Epithelial cell of prostate (primary cell): ENCODE results near the gene FOXP3.

Experiments
- DNase-seq: peaks from one replicate; pipeline ENCODE4 v3.0.0-alpha.2; 2011; ENCODE audit warnings: low read depth, low spot score
- H3K27ac ChIP-seq: fragments of 450-650 bp; 2 replicates; pipeline ENCODE4 v1.5.1; 2017; ENCODE audit warnings: mild to moderate bottlenecking

Gene FOXP3

DNA sequence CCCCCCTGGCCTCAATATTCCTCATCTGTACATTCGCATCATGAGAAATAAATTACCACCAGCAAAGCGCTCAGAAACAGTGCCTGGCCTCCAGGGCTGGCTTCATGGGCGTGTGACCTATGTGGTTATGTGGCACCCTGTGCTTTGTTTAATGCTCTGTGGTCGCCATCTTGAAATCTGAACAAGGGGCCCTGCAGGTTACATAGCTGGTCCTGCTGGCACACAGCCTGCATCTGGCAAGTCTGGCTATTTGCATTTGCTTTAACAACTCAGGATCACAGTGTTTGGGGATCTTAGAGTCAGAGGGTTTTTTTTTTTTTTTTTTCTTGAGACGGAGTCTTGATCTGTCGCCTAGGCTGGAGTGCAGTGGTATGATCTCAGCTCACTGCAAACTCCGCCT lies 9.9 kb downstream of the FOXP3 start:
- DNase-seq: no peak
- H3K27ac ChIP-seq: no peak overlapping the region

GRCh38 chrX:49251325-49251724 lies 13.2 kb downstream of the FOXP3 start:
- no peak overlapping the region for H3K27ac ChIP-seq
- DNase-seq: no peak

GRCh38 chrX:49250578-49250977 lies 13.9 kb downstream of the FOXP3 start:
- H3K27ac ChIP-seq: no peak overlapping the region
- no peak for DNase-seq

- DNase-seq: no peak
- H3K27ac ChIP-seq: no peak overlapping the region
These were observed 14.4 kb downstream of the FOXP3 start for GRCh38 chrX:49250066-49250465.

- no peak for DNase-seq
- no peak overlapping the region for H3K27ac ChIP-seq
These were observed 14.9 kb downstream of the FOXP3 start for GRCh38 chrX:49249616-49250015.

DNA sequence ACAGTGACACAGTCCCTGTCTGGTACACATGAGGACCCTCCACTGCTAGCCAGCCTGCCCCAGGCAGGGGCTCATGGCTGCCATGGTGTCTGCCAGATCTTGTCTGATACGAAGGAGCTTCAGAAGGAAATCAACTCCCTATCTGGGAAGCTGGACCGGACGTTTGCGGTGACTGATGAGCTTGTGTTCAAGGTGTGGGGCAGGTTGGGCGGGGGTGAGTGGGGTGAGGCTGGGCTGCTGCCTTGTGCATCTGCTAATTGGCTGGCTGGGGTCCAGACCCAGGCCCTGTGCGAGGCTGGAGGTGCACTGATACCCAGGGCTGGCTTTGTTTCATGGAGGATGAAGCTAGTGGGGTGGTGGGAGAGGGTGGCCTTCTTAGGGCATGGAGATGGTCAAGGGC lies 15.4 kb downstream of the FOXP3 start:
- H3K27ac ChIP-seq: no peak overlapping the region
- no peak for DNase-seq

DNA sequence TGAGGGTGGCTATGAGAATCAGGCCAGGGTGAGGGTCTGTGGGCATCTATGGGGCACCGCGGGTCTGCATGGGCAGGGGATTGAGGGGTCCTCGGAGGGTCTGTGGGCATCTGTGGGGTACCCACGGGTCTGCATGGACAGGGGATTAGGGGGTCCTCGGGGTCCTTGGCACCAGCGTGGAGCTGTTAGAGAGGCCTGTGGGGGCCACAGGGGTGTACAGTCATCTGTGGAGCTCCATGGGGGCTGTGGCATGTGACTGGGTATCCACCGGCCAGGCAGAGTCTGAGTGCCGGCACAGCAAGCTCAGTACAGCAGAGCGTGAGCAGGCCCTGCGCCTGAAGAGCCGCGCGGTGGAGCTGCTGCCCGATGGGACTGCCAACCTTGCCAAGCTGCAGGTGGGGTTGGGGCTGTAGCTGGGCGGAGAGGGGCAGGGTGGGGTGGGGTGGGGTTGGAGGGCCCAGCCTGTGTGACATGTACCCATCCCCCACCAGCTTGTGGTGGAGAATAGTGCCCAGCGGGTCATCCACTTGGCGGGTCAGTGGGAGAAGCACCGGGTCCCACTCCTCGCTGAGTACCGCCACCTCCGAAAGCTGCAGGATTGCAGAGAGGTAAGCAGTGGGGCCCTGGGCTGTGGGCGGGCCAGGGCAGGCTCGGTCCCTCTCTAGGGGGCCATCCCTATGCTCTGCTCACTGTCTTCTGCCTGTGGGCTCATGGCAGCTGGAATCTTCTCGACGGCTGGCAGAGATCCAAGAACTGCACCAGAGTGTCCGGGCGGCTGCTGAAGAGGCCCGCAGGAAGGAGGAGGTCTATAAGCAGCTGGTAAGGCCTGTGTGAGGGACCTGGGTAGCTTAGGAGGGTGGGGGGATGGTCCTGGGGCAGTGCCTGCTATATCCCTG lies 16.3 kb downstream of the FOXP3 start:
- no peak for DNase-seq
- H3K27ac ChIP-seq: no peak overlapping the region

DNA sequence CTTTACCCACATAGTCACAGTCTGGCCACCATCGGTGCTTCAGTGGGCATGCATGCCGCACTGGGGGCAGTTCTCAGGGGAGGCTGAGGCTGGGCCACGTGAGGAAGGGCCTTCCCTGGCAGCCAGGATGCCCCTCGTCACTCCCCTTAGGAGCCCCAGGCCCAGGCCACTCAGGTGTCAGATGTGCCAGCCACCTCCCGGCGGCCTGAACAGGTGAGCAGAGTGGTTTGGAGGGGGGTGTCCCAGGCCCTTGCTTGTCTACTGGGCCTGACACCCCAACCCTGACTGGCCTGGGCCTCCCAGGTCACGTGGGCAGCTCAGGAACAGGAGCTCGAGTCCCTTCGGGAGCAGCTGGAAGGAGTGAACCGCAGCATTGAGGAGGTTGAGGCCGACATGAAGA lies 17.2 kb downstream of the FOXP3 start:
- no peak overlapping the region for H3K27ac ChIP-seq
- DNase-seq: no peak

DNA sequence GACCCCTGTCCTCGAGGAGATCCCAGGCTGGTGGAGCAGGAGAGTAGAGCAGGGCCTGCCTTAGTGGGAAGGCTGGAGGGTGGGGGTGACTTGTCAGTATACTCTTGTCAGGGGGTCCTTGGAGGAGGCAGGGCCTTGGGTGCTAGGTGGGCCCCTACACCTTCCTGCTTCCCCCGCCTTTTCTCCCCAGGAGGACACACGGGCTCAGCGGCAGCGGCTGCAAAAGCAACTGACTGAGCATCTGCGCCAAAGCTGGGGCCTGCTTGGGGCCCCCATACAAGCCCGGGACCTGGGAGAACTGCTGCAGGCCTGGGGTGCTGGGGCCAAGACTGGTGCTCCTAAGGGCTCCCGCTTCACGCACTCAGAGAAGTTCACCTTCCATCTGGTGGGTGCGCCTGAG lies 18.0 kb downstream of the FOXP3 start:
- no peak overlapping the region for H3K27ac ChIP-seq
- no peak for DNase-seq

- no peak for DNase-seq
- H3K27ac ChIP-seq: no peak overlapping the region
These were observed 20.3 kb downstream of the FOXP3 start for GRCh38 chrX:49244207-49244606.

DNA sequence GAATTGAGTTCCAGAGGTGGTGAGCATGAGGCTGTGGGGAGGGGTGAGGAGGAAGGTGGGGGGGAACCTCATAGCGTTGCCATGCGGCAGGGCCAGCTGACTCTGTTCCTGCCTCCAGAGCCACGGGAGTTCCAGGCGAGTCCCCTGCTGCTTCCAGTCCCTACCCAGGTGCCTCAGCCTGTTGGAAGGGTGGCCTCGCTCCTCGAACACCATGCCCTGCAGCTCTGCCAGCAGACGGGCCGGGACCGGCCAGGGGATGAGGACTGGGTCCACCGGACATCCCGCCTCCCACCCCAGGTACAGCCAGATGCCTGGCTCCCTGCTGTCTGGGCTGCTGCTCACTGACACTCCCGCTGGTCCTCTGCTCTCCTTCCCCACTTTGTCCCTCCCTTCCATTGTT lies 21.3 kb downstream of the FOXP3 start:
- DNase-seq: no peak
- no peak overlapping the region for H3K27ac ChIP-seq

DNA sequence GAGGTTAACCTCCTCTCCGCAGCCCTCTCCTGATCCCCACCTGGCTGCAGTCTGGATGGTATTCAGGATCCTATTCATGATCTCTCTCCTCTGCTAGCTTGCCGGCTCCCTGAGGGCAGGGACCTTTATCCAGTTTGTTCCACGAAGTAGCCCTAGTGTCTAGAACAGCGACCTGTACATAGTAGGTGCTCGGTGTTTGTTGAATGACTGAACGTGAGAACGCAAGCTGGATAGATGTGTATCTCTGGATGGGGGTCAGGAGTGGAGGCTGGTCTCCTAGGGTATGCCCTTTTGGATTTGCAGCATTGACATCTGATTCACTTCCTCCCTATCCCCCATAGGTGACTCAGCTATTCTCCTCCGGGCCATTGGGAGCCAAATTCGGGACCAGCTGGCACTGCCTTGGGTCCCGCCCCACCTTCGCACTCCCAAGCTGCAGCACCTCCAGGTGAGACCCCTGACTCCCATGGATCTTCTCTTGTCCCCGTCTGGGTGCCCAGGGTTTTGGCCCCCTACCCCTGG lies 21.9 kb downstream of the FOXP3 start:
- no peak overlapping the region for H3K27ac ChIP-seq

GRCh38 chrX:49238735-49239134 lies 25.8 kb downstream of the FOXP3 start:
- H3K27ac ChIP-seq: no peak overlapping the region
- no peak for DNase-seq

More for the DNA sequence above, 21.9 kb downstream of the FOXP3 start:
- DNase-seq: no peak

GRCh38 chrX:49237060-49237459 lies 27.4 kb downstream of the FOXP3 start:
- no peak overlapping the region for H3K27ac ChIP-seq
- DNase-seq: no peak

DNA sequence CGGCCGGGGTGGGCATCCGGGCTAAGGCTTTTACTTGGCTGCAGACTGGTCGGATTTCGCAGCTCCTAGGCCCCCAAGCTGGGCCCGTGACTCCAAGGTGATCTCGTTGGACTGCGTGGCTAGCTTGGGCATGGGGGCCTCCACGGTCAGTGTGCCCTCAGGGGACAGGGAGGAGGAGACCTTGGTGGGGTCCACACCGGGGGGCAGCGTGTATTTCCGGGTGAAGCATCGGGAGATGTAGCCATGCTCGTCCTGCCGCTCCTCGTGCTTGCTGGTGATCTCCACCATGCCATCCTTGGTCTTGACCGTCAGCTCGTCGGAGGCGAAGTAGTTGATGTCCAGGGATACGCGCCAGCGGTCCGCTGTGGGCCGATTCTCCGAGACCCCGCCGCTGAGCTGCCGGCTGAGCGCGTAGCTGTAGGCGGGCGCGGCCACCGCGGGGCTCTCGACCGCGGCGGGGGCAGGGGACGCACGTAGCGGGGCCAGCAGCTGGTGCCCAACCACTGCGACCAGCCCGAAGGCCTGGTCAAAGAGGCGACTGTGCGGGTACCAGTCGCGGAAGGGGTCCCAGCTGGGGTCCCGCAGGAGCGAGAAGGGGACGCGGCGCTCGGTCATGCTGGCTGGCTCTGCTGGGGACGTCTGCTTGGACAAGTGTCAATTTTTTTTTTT lies 30.5 kb downstream of the FOXP3 start:
- DNase-seq: no peak
- H3K27ac ChIP-seq: no peak overlapping the region

DNA sequence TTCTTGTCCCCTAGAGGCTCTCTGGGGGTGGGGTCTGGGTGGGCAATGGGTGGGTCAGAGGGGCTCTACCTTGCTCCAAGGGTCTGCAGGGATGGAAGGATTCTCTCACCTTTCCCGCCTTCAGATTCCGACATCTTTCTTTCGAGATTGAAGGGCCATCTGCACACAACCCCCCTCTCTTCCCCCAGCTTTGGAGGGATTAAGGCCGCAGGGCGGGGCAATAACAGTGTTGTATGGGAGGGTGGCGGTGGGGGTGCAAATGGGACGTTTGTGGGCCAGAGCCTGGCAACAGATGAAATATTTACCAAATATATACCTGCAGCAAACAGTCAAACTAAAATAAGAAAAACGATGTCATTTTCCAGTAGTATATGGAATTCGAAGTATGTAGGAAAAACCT lies 31.3 kb downstream of the FOXP3 start, which contains the start of gene CACNA1F:
TSS of gene CACNA1F (minus strand) at position 165 of the 400 bp plus-strand sequence. CDS start at position 134, 31 bp downstream.
- no peak for DNase-seq
- no peak within 1 kb of the TSS for H3K27ac ChIP-seq

- no peak for DNase-seq
- no peak overlapping the region for H3K27ac ChIP-seq
These were observed 32.0 kb downstream of the FOXP3 start for GRCh38 chrX:49232525-49232924.

GRCh38 chrX:49231333-49232000 lies 33.0 kb downstream of the FOXP3 start:
- DNase-seq: no peak
- no peak overlapping the region for H3K27ac ChIP-seq

GRCh38 chrX:49230500-49231232 lies 33.8 kb downstream of the FOXP3 start:
- no peak for DNase-seq
- H3K27ac ChIP-seq: no peak overlapping the region

GRCh38 chrX:49228185-49228584 lies 36.3 kb downstream of the FOXP3 start:
- no peak for DNase-seq
- no peak overlapping the region for H3K27ac ChIP-seq
